Endothelial cell of umbilical vein (primary cell): ENCODE results near the gene SEPTIN10. TPM values are rescaled to one million over a fixed set of nuclear protein-coding genes. Genes with fewer than 3 reads are reported as not detected.

Experiments
- BruUV-seq: library from RNA; stranded (reverse); fragments of 400-500 nt; replicated peaks from 2 replicates; lab custom pipeline; 2021; lab: Mats Ljungman, UMichigan
- CTCF ChIA-PET: fragments of 300-600, 350-600 bp; sonication (Branson Sonifier 250); formaldehyde crosslinking; loops from one replicate; lab custom pipeline; 2021; ENCODE audit warnings: antibody characterized with exemption, inconsistent platforms; lab: Charles Lee
- POLR2A ChIA-PET: fragments of 300-600, 350-600 bp; sonication (Branson Sonifier 250); formaldehyde crosslinking; loops from one replicate; lab custom pipeline; 2021; ENCODE audit warnings: antibody characterized with exemption, inconsistent platforms; lab: Charles Lee
- DNase-seq: peaks from one replicate; pipeline ENCODE4 v3.0.0-alpha.2; 2011; ENCODE audit warnings: low read depth, low spot score
- FAIRE-seq: peaks from 2 replicates; lab custom pipeline; 2011; peaks lifted over from hg19 to GRCh38; lab: Jason Lieb, UNC
- H2AFZ ChIP-seq: 2 replicates; pipeline ENCODE4 v1.6.0; 2012; ENCODE audit warnings: low read depth, low read length, control low read depth, inconsistent platforms
- H3K27ac ChIP-seq: 2 replicates; pipeline ENCODE4 v1.5.1; 2011; ENCODE audit warnings: low read depth, mild to moderate bottlenecking, control low read depth, low read length, moderate library complexity; ENCODE audit not compliant: insufficient read depth
- H3K27me3 ChIP-seq, 2 experiments: 2 replicates each; pipeline versions ENCODE4 v1.6.0 to v1.6.1; 2011; ENCODE audit warnings: low read length in 2 of 2, mixed read lengths in 1 of 2; ENCODE audit not compliant: control insufficient read depth in 2 of 2, insufficient read depth in 2 of 2
- H3K36me3 ChIP-seq, 2 experiments: 2 replicates in 1 of 2; 3 replicates in 1 of 2; pipeline ENCODE4 v1.5.1; 2011; ENCODE audit warnings: low read length in 2 of 2, mild to moderate bottlenecking in 1 of 2, moderate library complexity in 1 of 2; ENCODE audit not compliant: control insufficient read depth in 2 of 2, insufficient read depth in 2 of 2; ENCODE audit errors: extremely low read depth in 1 of 2
- H3K4me1 ChIP-seq: 3 replicates; pipeline ENCODE4 v1.5.1; 2011; ENCODE audit warnings: mild to moderate bottlenecking, low read length; ENCODE audit not compliant: control insufficient read depth, insufficient read depth; ENCODE audit errors: extremely low read depth
- H3K4me2 ChIP-seq: 2 replicates; pipeline ENCODE4 v1.6.1; 2011; ENCODE audit warnings: low read length, control low read depth, mixed read lengths; ENCODE audit not compliant: insufficient read depth
- H3K4me3 ChIP-seq, 3 experiments: fragments of 200-600 bp in 1 of 3; sonication (generic), shearing (Covaris generic) in 1 of 3; replicated peaks in 1 of 3; 2 replicates each; pipeline ENCODE4 v1.5.1; 2011 to 2016; ENCODE audit warnings: control low read depth in 3 of 3, low read length in 3 of 3, mild to moderate bottlenecking in 2 of 3, inconsistent platforms in 1 of 3, low read depth in 1 of 3, moderate library complexity in 1 of 3; ENCODE audit not compliant: insufficient read depth in 1 of 3
- H3K79me2 ChIP-seq: 2 replicates; pipeline ENCODE4 v1.6.0; 2012; ENCODE audit warnings: low read length, inconsistent platforms; ENCODE audit not compliant: control insufficient read depth, insufficient read depth
- H3K9ac ChIP-seq: replicated peaks from 2 replicates; pipeline ENCODE3; 2011; ENCODE audit warnings: low read length, control low read depth; ENCODE audit not compliant: insufficient read depth; ENCODE audit errors: extremely low read depth
- H3K9me1 ChIP-seq: replicated peaks from 3 replicates; pipeline ENCODE4 v1.6.0; 2011; ENCODE audit warnings: mild to moderate bottlenecking, low read length; ENCODE audit not compliant: control insufficient read depth, insufficient read depth; ENCODE audit errors: extremely low read depth
- H3K9me3 ChIP-seq: replicated peaks from 2 replicates; pipeline ENCODE4 v1.5.1; 2012; ENCODE audit warnings: low read length, inconsistent platforms; ENCODE audit not compliant: control insufficient read depth, insufficient read depth
- H4K20me1 ChIP-seq: replicated peaks from 2 replicates; pipeline ENCODE3; 2011; ENCODE audit warnings: mild to moderate bottlenecking, low read length; ENCODE audit not compliant: control insufficient read depth, insufficient read depth; ENCODE audit errors: extremely low read depth
- CTCF ChIP-seq, 2 donors: IDR thresholded peaks; 1 replicate in 1 of 2; 2 replicates in 1 of 2; pipeline ENCODE4 v1.5.1; 2011; ENCODE audit warnings: low read length in 2 of 2, mild to moderate bottlenecking in 2 of 2, moderate library complexity in 2 of 2, control low read depth in 1 of 2, inconsistent platforms in 1 of 2, low read depth in 1 of 2; ENCODE audit not compliant: insufficient read depth in 1 of 2; ENCODE audit errors: extremely low read depth in 1 of 2
- EZH2 ChIP-seq: IDR thresholded peaks from 2 replicates; pipeline ENCODE4 v1.6.1; 2012; ENCODE audit warnings: borderline replicate concordance, low read depth, mild to moderate bottlenecking, moderate library complexity, low read length, inconsistent platforms; ENCODE audit not compliant: severe bottlenecking
- FOS ChIP-seq: IDR thresholded peaks from 2 replicates; pipeline ENCODE4 v1.6.1; 2011; ENCODE audit warnings: mild to moderate bottlenecking, low read length, moderate library complexity, borderline replicate concordance; ENCODE audit not compliant: insufficient read depth
- GATA2 ChIP-seq: IDR thresholded peaks from 2 replicates; pipeline ENCODE4 v1.7.0; 2011; ENCODE audit warnings: low read depth, mild to moderate bottlenecking, moderate library complexity, mixed read lengths, low read length; ENCODE audit not compliant: insufficient read length, insufficient read depth
- JUN ChIP-seq: IDR thresholded peaks from 2 replicates; pipeline ENCODE4 v1.6.1; 2011; ENCODE audit warnings: borderline replicate concordance, low read depth; ENCODE audit not compliant: insufficient read length, insufficient read depth
- MAX ChIP-seq: IDR thresholded peaks from 2 replicates; pipeline ENCODE4 v1.6.1; 2011; ENCODE audit not compliant: insufficient read depth, insufficient read length
- MYC ChIP-seq: IDR thresholded peaks from one replicate; pipeline ENCODE4 v1.6.1; 2011; ENCODE audit warnings: mild to moderate bottlenecking, low read depth, low read length
- POLR2A ChIP-seq: IDR thresholded peaks from 2 replicates; pipeline ENCODE4 v1.6.1; 2012; ENCODE audit warnings: low read depth, mild to moderate bottlenecking, control low read depth, low read length
- POLR2AphosphoS5 ChIP-seq: IDR thresholded peaks from 2 replicates; pipeline ENCODE4 v1.6.1; 2012; ENCODE audit warnings: low read depth, mild to moderate bottlenecking, control low read depth, low read length, moderate library complexity; ENCODE audit not compliant: insufficient read depth
- dilution Hi-C: fragments of 300-500 bp; cut with MboI; formaldehyde crosslinking; loops from one replicate; pipeline ENCODE4 v1.15.0; 2019; ENCODE audit warnings: low sequenced_read_pairs; ENCODE audit not compliant: extremely low pct_ligation_motif_present
- intact Hi-C: fragments of 100-400 bp; cut with micrococcal nuclease; formaldehyde crosslinking; loops from one replicate; pipeline ENCODE4 v1.10.0; 2022
- polyA plus RNA-seq, 4 experiments: library from polyadenylated mRNA; depleted of rRNA in 3 of 4; stranded (reverse) in 3 of 4; unstranded in 1 of 4; fragments of >200 nt; gene quantifications; 2 replicates each; pipeline versions ENCODE4 v1.2.1 to v1.2.3, GENCODE V29; 2011 to 2012; ENCODE audit warnings: missing spikeins in 1 of 4
- total RNA-seq: library from RNA; stranded (reverse); gene quantifications from 2 replicates; pipeline ENCODE4 v1.2.3, GENCODE V29; 2021

The SEPTIN10 gene
- total and polyA plus RNA-seq, 2 donors (not counting 3 experiments of a cell fraction or from before 2014, with no cell fraction given), result 26.1 to 121 TPM

GRCh38 chr2:109523121-109523520 lies 90.6 kb downstream of the SEPTIN10 start:
- Histone ChIP-seq H3K27me3 (no peaks in the 10 kb centered on the region), H3K79me2 (no peaks in the 10 kb centered on the region), H3K36me3 (no peaks in the 10 kb centered on the region), H3K4me3 (no peak overlapping the region), H3K27ac (no peak overlapping the region), H3K9me1 (no peaks in the 10 kb centered on the region), H3K4me1 (no peaks in the 10 kb centered on the region), H3K9ac (no peak overlapping the region), H2AFZ (no peak overlapping the region), H3K9me3 (no peaks in the 10 kb centered on the region), H3K4me2 (no peak overlapping the region), H4K20me1 (no peaks in the 10 kb centered on the region)
- dilution Hi-C loops, result no loop called here
- no TSS peak for BruUV-seq
- intact Hi-C loops, result no loop called here
- TF ChIP-seq CTCF (IDR thresholded peaks at IDR 0.05; ENCODE audit: extremely low read depth in 1 of 2, insufficient read depth in 1 of 2, low read depth in 1 of 2, low read length in 2 of 2), result no peak
- no peak for TF ChIP-seq MAX
- TF ChIP-seq POLR2AphosphoS5, result no peak
- no peak for TF ChIP-seq FOS
- TF ChIP-seq GATA2, result no peak
- no peak for TF ChIP-seq JUN
- no peak for TF ChIP-seq MYC
- no peak for TF ChIP-seq POLR2A
- TF ChIP-seq EZH2, result no peak
- DNase-seq (no peak), FAIRE-seq (no peak)
- CTCF ChIA-PET, result interaction anchor here (0.7 to 1.3 kb wide), 2 partner anchors 13 to 213 kb away, joined by 3 to 4 read pairs; no protein-coding TSS in a partner anchor
- POLR2A ChIA-PET, result no interaction called here
